C4-2B (cell line): ENCODE data around the gene TAS2R41.
"Not testable (repeated sequence)": the region's sequence is repeated elsewhere in the genome, so short reads cannot be mapped to it uniquely, and the experiment has no call there.

Experiments
- H3K27ac ChIP-seq: fragments of 450-650 bp; 2 replicates; pipeline ENCODE4 v1.5.1; 2017
- CTCF ChIP-seq: fragments of 450-650 bp; conservative IDR thresholded peaks from 2 replicates; pipeline ENCODE4 v1.5.1; 2017; ENCODE audit warnings: mild to moderate bottlenecking
- ZFX ChIP-seq: fragments of 450-650 bp; IDR thresholded peaks from 2 replicates; pipeline ENCODE4 v1.6.1; 2017

TAS2R41 gene

GRCh38 chr7:143514487-143514886 lies 36.8 kb downstream of the TAS2R41 start:
- no peak for TF ChIP-seq ZFX
- no peak for TF ChIP-seq CTCF
- H3K27ac ChIP-seq, result no peak overlapping the region

DNA sequence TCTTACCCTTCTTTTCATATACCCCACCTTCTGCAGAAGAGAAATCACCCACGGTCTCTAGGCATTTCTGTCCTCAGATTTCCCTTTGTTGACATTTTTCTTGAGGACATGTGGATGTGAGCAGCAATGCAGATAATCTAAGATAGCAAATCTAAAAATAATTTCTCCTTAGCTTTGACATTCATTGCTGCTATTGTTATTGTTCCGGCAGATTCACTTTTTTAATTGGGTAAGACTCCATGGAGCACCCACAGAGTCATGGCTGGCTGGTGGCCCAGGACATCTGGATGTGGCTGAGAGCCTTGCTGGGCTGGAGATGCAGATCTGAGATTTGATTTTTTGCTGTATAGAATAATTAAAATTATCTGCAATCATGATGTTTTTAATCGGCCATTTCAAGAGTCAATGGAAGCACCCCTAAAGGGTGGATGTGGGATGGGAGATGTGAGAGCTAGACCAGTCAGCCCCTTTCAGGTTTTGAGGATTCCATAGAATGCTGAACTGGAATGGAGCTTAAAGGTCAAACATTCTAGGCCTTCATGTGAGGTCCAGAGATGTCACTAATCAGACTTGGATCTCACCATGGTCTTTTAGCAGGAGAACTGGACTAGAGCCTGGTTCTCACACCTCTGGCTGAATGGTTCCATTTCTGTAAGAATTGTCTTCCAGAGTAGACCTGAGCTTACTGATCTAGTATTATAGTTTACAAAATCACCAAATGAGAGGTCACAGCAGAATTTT lies 37.5 kb downstream of the TAS2R41 start:
- TF ChIP-seq CTCF (no peak), ZFX (no peak)
- no peak overlapping the region for H3K27ac ChIP-seq

DNA sequence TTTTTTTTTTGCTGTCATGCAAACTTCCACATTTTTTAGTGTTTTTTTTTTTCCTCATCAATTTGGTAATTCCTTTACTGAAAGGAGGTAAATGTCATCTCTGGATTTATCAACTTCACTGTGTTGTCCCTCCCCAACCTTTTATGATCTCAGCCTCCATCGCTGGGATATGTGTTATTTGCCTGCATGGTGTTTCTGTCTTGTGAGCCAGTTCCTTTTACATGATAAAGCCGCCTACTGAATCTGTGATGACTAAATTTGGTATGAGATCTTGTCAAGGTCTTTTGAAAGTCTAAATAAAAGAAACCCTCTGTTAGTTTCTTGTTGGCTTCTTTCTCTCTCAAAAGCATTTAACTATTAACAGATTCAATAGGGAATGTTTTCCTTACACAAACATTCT lies 39.3 kb downstream of the TAS2R41 start:
- TF ChIP-seq CTCF (no peak), ZFX (no peak)
- H3K27ac ChIP-seq, result no peak overlapping the region

- TF ChIP-seq CTCF, result no peak
- no peak for TF ChIP-seq ZFX
- no peak overlapping the region for H3K27ac ChIP-seq
These were observed 40.8 kb downstream of the TAS2R41 start for GRCh38 chr7:143518521-143518920.

- no peak overlapping the region for H3K27ac ChIP-seq
- TF ChIP-seq ZFX (no peak), CTCF (no peak)
These were observed 41.3 kb downstream of the TAS2R41 start for GRCh38 chr7:143518941-143519340.

- H3K27ac ChIP-seq, result no peak overlapping the region
- TF ChIP-seq ZFX (no peak), CTCF (no peak)
These were observed 41.9 kb downstream of the TAS2R41 start for GRCh38 chr7:143519411-143520131.

GRCh38 chr7:143522309-143522916 lies 44.7 kb downstream of the TAS2R41 start:
- not testable (repeated sequence) for H3K27ac ChIP-seq
